KG1 (cell line): ENCODE data around the gene LRCOL1.

Source experiments
- DNase-seq: peaks from one replicate; lab custom pipeline; 2025; lab: John Stamatoyannopoulos, UW

Gene LRCOL1

DNA sequence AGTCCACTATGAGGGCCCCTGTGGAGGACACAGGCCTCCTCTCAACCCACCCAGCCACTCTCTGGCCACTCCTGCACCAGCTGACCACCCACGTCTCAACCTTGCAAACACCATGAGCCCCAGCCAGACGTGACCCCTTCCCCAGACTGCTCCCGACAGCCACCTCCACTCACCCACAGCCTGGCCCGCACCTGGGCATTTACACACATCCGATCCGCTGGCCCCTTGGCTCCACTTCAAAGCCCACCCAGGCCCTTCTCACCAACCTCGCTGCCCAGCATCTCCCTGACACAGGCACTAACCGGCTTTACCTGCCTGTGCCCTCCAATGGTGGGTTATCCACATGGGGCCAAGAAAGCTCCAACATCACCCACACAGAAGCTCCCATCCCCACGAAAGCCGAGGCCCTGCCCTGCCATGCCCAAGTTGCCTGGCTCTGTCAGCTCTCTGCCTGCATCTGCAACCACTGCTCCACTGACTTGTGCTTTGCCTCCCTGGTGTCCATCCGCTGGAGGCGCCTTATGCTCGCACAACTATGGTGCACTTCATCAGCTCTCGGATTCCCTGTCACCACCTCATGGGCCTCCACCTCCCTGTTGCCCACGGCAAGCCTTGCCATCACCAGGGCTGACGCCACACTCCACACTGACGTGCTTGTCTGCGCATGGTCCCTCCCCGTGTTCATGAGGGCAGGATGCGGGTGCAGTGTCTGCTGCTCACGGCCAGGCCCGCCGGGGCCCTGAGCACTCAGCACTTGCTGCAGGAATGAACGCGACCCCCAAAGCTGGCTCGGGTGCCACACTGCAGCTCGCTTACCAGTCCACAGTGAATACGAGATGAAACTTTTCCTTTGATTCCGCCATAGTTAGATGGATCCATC lies 24.9 kb upstream of the LRCOL1 start:
- no peak for DNase-seq

GRCh38 chr12:132634411-132634990 lies 24.1 kb upstream of the LRCOL1 start:
- DNase-seq = no peak

DNA sequence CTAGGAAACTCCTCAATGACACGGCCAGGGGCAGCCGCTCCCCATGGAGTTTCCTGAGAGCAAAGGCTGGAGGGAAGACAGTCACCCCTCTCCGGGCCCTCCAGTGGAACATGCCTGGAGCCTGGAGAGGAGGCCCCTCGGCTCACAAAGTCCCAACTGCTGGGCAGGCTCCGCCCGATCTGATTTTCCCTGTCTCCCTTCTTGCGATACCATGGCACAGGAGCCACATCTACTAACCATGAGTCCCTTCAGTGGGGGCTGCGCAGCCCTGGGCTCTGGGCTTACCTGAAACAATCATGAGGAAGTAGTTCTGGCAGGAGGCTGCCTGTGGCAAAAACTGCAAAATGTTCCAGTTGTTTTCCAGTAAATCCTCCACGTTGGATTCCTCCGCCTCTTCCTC lies 23.5 kb upstream of the LRCOL1 start:
- DNase-seq = no peak

- DNase-seq = no peak
Measured at GRCh38 chr12:132633398-132633797, 23.0 kb upstream of the LRCOL1 start.

DNA sequence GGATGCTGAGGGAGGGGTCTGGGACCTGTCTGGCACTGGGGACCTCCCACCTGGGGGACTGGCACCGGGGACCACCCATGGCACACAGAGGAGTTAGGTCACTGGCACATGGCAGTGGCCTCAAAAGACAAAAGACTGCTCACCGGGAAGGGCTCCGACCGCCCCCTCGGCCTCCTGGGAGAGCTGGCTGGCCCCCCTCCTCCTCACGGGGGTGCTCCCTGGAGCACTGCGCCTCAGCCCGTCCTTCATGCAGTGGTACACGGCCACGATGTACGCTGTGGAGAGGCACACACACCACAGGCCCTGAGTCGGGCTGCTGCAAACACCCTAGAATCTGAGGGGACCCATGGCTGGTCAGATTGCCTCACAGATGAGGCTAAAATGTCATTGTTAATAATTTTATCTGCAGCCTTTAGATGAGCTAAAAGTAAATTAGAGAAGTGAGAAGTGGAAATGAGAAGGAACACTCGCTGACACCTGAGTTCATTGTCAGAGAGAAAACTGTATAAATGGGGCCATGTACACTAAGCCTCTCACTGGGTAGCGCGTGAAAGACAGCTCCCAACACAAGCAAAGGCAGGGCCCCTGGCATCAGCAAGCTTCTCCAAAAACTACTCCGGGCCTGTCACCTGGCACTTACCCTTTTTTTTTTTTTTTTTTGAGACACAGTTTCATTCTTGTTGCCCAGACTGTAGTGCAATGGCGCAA lies 22.3 kb upstream of the LRCOL1 start:
- no peak for DNase-seq

- no peak for DNase-seq
Measured at GRCh38 chr12:132631666-132632065, 21.3 kb upstream of the LRCOL1 start.

DNA sequence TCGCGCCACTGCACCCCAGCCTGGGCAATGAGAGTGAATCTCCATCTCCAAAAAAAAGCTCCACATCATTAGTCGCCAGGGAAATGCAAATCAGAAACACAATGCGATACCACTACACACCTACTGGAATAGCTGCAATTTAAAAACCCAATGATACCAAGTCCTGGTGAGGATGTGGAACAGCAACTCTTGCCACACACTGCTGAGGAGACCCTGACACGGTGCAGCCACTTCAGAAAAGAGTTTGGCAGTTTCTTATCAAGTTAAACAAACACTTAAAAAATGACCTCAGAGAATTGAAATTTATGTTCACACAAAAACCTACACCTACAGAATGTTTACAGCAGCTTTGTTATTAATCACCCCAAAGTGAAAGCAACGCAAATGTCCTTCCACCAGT lies 20.3 kb upstream of the LRCOL1 start:
- no peak for DNase-seq

DNA sequence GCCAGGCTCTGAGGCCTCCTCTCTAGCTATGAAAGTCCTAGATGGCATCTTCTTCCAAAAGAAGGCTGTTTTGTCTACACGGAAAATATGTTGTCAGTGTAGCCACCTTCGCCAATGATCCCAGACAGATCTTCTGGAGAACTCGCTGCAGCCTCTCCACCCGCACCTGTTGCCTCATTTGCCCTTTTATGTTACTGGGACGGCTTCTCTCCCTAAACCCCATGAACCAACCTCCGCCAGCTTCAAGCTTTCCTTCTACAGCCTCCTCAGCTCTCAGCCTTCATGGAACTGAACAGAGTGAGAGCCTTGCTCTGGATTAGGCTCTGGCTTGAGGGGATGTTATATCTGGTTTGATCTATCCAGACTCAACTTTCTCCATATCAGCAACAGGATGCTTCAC lies 18.9 kb upstream of the LRCOL1 start:
- no peak for DNase-seq

- no peak for DNase-seq
Measured at GRCh38 chr12:132625731-132626430, 15.5 kb upstream of the LRCOL1 start.

GRCh38 chr12:132624910-132625630 lies 14.7 kb upstream of the LRCOL1 start:
- no peak for DNase-seq

- DNase-seq = no peak
Measured at GRCh38 chr12:132624186-132624855, 13.9 kb upstream of the LRCOL1 start.

DNA sequence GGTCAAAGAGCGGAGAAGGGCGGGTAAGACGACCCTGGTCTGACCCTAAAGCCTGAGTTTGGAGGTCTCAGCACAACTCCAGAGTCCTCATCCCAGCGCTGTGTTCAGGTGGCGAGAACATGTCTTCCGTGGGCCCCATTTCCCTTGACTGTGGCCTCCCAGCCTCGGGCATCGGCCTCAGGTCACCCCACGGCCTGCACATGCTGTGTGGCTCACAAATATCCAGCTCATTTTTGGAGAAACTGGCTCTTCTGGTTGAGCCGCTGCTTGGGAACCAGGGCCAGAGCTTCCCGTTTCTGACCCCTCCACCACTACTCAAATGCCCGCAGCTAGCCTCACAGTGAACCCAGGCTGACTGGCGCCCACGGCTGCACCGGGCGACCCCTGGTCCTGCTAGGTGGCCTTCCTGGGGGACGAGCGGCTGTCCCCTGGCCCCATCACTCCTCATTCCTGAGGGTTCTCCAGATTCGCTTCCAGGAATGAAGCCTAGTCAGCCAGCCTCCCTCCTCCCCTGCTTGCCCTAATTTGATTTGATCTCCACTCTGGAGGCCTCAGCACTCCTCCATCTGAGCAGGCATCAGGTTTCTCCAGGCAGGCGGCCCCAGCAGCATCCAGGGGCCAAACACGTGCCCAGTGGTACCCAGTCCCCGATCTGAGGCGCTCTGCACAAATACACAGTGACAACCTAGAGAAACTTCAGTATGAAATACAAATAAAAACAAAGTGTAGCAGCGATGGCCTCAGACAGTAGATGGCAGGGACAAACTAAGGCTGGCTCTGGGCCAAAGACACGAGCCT lies 12.9 kb upstream of the LRCOL1 start:
- DNase-seq = no peak

GRCh38 chr12:132622437-132623071 lies 12.2 kb upstream of the LRCOL1 start:
- no peak for DNase-seq

DNA sequence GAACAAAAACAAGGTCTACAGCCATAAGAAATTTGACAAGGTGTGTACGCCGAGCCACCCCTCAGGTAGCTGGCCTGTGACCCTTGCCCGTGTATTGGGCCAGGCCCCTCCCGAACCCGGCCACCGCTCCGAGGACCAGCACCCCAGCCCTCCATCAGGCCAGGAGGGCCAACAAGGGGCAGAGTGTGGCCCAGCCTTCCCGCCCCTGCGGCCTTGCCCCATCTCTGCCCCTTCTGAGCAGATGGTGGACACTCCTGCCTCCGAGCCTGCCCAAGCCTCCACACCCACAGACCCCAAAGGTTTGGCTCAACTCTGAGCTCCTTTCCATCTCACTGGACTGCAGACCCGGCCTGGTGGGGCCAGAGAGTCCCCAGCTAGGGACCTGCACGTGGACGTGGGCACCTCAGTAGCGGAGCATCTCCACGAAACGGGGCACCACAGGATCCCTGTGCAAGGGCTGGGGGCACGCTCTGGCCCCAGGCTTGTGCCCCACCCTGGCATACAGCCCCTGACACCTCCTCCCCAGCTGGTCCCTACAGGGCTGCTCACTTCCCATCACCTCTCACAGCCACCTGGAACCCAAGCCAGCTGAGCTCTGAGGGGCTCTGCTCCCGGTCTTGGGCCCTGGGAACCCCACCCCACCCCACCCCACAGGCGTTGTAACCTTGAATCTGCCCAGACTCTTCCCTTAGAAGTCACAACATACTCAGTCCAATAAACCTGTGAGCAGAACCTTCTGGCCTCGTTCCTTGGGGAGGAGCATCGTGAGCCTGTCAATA lies 11.5 kb upstream of the LRCOL1 start:
- no peak for DNase-seq

- DNase-seq = no peak
Measured at GRCh38 chr12:132620899-132621656, 10.7 kb upstream of the LRCOL1 start.

DNA sequence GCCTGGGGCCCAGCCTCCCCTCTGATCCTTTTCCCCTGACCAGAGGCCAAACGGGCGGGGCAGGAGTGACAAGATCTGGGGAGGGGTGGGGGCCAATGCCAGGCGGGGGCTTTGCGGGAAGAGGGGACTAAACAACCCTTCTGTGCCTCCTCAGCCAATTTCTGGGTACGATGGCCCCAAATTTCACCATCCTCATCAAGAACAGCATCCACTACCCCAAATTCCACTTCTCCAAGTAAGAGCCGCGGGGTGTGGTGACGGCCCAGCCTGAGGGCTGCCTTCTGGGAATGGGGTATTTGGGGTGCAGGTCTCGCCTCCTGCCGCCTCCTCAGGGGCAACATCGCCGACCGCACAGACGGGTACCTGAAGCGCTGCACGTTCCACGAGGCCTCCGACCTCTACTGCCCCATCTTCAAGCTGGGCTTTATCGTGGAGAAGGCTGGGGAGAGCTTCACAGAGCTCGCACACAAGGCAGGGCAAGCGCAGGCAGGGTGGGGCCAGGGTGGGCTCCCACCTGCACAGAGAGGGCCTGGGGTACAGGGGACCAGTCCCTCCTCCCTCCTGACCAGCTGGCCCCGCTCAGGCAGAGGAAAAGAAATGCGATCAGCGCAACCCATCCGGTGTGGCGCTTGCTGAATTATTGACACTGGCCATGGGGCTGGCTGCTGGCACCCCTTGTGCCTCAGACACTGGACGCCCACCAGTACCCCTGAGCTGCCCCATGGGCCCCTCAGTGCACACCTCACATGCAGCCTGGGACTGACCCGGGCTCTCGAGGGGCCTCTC lies 9.9 kb upstream of the LRCOL1 start:
- DNase-seq = no peak

DNA sequence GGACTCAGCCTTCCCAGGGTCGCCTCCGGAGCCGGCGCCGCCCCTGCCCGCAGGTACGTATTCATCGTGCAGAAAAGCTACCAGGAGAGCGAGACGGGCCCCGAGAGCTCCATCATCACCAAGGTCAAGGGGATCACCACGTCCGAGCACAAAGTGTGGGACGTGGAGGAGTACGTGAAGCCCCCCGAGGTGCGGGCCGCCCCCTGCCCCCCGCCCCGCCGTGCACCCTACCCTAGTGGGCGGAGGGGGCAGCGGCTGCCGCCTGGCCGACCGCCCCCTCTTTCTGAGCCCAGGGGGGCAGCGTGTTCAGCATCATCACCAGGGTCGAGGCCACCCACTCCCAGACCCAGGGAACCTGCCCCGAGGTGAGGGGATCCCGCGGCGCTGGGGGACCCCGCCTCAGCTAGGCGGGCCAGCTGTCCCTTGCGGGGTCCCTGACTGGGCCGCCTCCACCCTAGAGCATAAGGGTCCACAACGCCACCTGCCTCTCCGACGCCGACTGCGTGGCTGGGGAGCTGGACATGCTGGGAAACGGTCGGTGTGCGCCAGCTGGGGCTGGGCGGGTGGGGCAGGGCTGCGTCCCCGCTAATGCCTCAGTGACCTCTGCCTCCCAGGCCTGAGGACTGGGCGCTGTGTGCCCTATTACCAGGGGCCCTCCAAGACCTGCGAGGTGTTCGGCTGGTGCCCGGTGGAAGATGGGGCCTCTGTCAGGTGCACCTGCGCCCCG lies 9.2 kb upstream of the LRCOL1 start:
- no peak for DNase-seq
